G401 (cell line): ENCODE data around the gene LRRTM4. TPM values are rescaled to one million over a fixed set of nuclear protein-coding genes. Genes with fewer than 3 reads are reported as not detected.
A peak's percentile ranks its signal among the peaks of the same experiment; 100 is the strongest.

Experiments
- DNase-seq: peaks from one replicate; pipeline ENCODE4 v3.0.0-alpha.2; 2015; ENCODE audit warnings: low spot score
- in situ Hi-C: cut with HindIII; loops from 2 replicates; pipeline ENCODE4 v1.10.0; 2016; ENCODE audit warnings: low sequenced_read_pairs, mixed read lengths
- total RNA-seq: library from RNA; depleted of rRNA; stranded (reverse); fragments of >200 nt; shearing (Covaris generic); gene quantifications from 2 replicates; pipeline ENCODE4 v1.2.3, GENCODE V29; 2014

LRRTM4 gene
- total RNA-seq, 1 experiment from 2014 or later = not detected

- in situ Hi-C loops = no loop called here
Observed at GRCh38 chr2:76973610-76974009, 548.6 kb downstream of the LRRTM4 start.

GRCh38 chr2:76965772-76966171 is 556.4 kb downstream of the LRRTM4 start:
- no peak for DNase-seq
- in situ Hi-C loops = no loop called here

More at GRCh38 chr2:76973610-76974009, 548.6 kb downstream of the LRRTM4 start:
- no peak for DNase-seq

- DNase-seq = no peak
- in situ Hi-C loops = no loop called here
Observed at GRCh38 chr2:76958749-76959148, 563.4 kb downstream of the LRRTM4 start.

- in situ Hi-C loops = no loop called here
- peak; percentile 22 for DNase-seq
Observed at GRCh38 chr2:76953733-76954347, 568.3 kb downstream of the LRRTM4 start.

- in situ Hi-C loops = no loop called here
- DNase-seq = no peak
Observed at GRCh38 chr2:76946631-76947145, 575.5 kb downstream of the LRRTM4 start.

GRCh38 chr2:76940559-76940958 is 581.6 kb downstream of the LRRTM4 start:
- in situ Hi-C loops = no loop called here
- no peak for DNase-seq

- in situ Hi-C loops = no loop called here
- no peak for DNase-seq
Observed at GRCh38 chr2:76938153-76938552, 584.0 kb downstream of the LRRTM4 start.

- in situ Hi-C loops = no loop called here
- no peak for DNase-seq
Observed at GRCh38 chr2:76932550-76932949, 589.6 kb downstream of the LRRTM4 start.

- peak; percentile 15 for DNase-seq
- in situ Hi-C loops = no loop called here
Observed at GRCh38 chr2:76930056-76930744, 592.0 kb downstream of the LRRTM4 start.

- DNase-seq = no peak
- in situ Hi-C loops = no loop called here
Observed at GRCh38 chr2:76928026-76928425, 594.1 kb downstream of the LRRTM4 start.

GRCh38 chr2:76921006-76921405 is 601.2 kb downstream of the LRRTM4 start:
- in situ Hi-C loops = no loop called here

GRCh38 chr2:76895469-76895868 is 626.7 kb downstream of the LRRTM4 start:
- no peak for DNase-seq
- in situ Hi-C loops = no loop called here

More at GRCh38 chr2:76921006-76921405, 601.2 kb downstream of the LRRTM4 start:
- DNase-seq = no peak

GRCh38 chr2:76870581-76870980 is 651.6 kb downstream of the LRRTM4 start:
- in situ Hi-C loops = no loop called here

GRCh38 chr2:76870011-76870410 is 652.2 kb downstream of the LRRTM4 start:
- in situ Hi-C loops = no loop called here
- no peak for DNase-seq

More at GRCh38 chr2:76870581-76870980, 651.6 kb downstream of the LRRTM4 start:
- no peak for DNase-seq

GRCh38 chr2:76867854-76868253 is 654.3 kb downstream of the LRRTM4 start:
- no peak for DNase-seq
- in situ Hi-C loops = no loop called here

GRCh38 chr2:76866464-76866863 is 655.7 kb downstream of the LRRTM4 start:
- no peak for DNase-seq
- in situ Hi-C loops = no loop called here

GRCh38 chr2:76862901-76863300 is 659.3 kb downstream of the LRRTM4 start:
- in situ Hi-C loops = no loop called here
- no peak for DNase-seq

GRCh38 chr2:76861708-76862107 is 660.5 kb downstream of the LRRTM4 start:
- in situ Hi-C loops = no loop called here

GRCh38 chr2:76851000-76851399 is 671.2 kb downstream of the LRRTM4 start:
- in situ Hi-C loops = no loop called here
- no peak for DNase-seq

More at GRCh38 chr2:76861708-76862107, 660.5 kb downstream of the LRRTM4 start:
- DNase-seq = no peak

- no peak for DNase-seq
- in situ Hi-C loops = no loop called here
Observed at GRCh38 chr2:76849086-76849485, 673.1 kb downstream of the LRRTM4 start.

- no peak for DNase-seq
- in situ Hi-C loops = no loop called here
Observed at GRCh38 chr2:76839826-76840225, 682.4 kb downstream of the LRRTM4 start.
